Activated naive CD4-positive, alpha-beta T cell treated with anti-CD3 and anti-CD28 coated beads, Interleukin-2, amount 10 ng/mL, durations not matched to agents 7 days and 5 days (primary cell): Measurements from ENCODE around the gene MYL10.

Experiments
- CTCF ChIA-PET: fragments of 350-600 bp; sonication (Branson Sonifier 250); formaldehyde crosslinking; loops from one replicate; lab custom pipeline; 2021; ENCODE audit warnings: antibody characterized with exemption; lab: Charles Lee
- DNase-seq: peaks from one replicate; pipeline ENCODE4 v3.0.0-alpha.2; 2020
- H3K27ac Mint-ChIP-seq: one replicate; pipeline ENCODE4 v1.8.0; 2021; ENCODE audit warnings: mild to moderate bottlenecking, moderate library complexity, mixed read lengths
- H3K27me3 Mint-ChIP-seq: one replicate; pipeline ENCODE4 v1.8.0; 2021; ENCODE audit warnings: mild to moderate bottlenecking, mixed read lengths
- H3K36me3 Mint-ChIP-seq: one replicate; pipeline ENCODE4 v1.8.0; 2021; ENCODE audit warnings: mixed read lengths
- H3K4me1 Mint-ChIP-seq: one replicate; pipeline ENCODE4 v1.8.0; 2021; ENCODE audit warnings: mixed read lengths
- H3K4me3 Mint-ChIP-seq: one replicate; pipeline ENCODE4 v1.8.0; 2021; ENCODE audit warnings: mild to moderate bottlenecking, moderate library complexity, mixed read lengths
- H3K9me3 Mint-ChIP-seq: one replicate; pipeline ENCODE4 v1.8.0; 2021; ENCODE audit warnings: mixed read lengths

The MYL10 gene

DNA sequence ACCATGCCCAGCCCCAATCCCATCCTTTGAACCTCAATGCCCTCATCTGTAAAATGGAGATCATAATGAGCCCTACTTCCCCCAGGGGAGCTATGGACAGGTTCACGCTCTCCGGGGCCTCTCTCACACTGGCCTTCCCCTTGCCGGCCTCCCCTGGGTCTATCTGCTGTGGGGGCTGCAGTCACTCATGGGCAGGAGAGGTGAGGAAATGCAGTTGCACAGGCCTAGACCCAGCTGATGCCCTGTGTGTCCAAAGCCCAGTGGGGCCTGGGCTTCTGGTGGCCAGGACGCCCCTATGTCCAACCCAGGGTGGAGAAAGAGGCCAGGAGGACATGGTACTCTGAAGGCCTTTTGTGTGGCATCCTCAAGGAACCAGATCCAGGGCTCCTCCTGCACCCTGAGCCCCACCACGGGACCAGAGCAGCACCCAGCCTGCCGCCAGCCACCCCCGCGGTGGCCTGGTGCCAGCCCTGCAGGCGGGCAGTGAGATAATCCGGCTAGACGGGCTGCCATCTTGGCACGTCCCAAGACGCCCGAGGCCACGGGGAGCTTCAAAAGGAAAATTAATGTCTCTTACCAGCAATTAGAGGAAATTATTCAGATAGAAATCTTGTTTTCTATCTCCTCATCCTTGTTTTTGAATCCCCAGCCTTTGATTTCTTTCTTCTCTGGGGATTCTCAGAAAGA lies 39.0 kb downstream of the MYL10 start:
- CTCF ChIA-PET: no interaction called here

DNA sequence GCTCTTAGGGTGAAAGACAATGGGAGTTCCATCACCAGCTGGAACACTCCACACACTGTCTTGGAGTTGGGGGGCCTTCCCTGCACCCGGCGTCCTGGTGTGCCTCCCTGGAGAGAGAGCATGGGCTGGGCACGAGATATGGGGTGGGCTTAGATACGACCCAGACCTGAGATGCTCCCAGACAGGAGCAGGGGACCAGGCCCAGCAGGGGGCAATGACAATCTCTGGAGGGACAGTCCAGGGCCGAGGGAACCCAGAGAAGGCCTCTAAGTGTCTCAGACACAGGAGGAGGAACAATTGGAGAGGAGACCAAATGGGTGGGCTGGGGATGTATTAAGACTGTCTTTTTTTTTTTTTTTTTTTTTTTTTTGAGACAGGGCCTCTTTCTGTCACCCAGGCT lies 40.0 kb downstream of the MYL10 start:
- H3K9me3 Mint-ChIP-seq: no peaks in the 10 kb centered on the region
- CTCF ChIA-PET: no interaction called here
- H3K4me1 Mint-ChIP-seq: no peaks in the 10 kb centered on the region
- no peaks in the 10 kb centered on the region for H3K36me3 Mint-ChIP-seq
- no peak overlapping the region for H3K4me3 Mint-ChIP-seq
- peaks cover 5% of the 10 kb centered on the region for H3K27me3 Mint-ChIP-seq
- no peak for DNase-seq
- no peak overlapping the region for H3K27ac Mint-ChIP-seq

More for the DNA sequence above, 39.0 kb downstream of the MYL10 start:
- H3K4me3 Mint-ChIP-seq: no peak overlapping the region
- H3K27ac Mint-ChIP-seq: no peak overlapping the region
- no peaks in the 10 kb centered on the region for H3K9me3 Mint-ChIP-seq
- DNase-seq: no peak
- peaks cover 8% of the 10 kb centered on the region for H3K27me3 Mint-ChIP-seq
- no peaks in the 10 kb centered on the region for H3K36me3 Mint-ChIP-seq
- H3K4me1 Mint-ChIP-seq: no peaks in the 10 kb centered on the region

DNA sequence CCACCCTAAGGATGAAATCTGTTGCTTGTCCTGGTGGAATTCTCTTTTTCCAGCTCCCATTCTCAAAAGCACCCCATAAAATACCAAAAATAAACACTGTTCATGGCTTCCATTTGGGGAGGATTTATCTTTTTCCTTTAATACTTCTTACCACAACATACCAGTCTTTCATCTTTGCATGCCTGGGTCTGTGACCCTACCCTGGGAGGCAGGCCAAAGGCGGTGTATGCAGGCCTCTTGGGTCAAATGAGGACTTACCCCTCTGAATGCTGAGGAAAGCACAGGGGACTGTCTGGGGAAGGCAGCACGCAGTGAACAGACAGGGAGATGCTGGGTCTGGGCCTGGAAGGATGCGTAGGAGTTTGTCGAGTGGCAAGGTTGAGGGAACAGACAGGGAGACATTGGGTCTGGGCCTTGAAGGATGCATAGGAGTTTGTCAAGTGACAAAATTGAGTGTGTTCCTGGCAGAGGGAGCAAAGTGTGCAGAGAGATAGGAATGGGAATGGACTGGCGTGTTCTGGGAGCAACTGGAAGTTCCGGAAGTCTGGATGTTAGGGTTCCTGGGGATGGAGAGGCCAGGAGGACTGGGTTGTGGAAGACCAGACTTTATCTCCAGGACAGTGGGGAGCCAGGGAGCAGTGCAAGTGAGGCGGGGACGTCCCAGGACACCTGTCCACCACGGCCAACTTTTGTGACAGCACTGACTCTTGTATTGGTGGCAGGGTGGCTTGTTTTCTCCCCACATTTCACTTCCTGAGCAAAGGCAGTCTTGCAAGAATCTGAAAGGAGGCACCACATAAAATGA lies 40.8 kb downstream of the MYL10 start:
- H3K36me3 Mint-ChIP-seq: no peaks in the 10 kb centered on the region
- H3K27ac Mint-ChIP-seq: no peak overlapping the region
- H3K27me3 Mint-ChIP-seq: peaks cover 5% of the 10 kb centered on the region
- DNase-seq: no peak
- no peak overlapping the region for H3K4me3 Mint-ChIP-seq
- H3K4me1 Mint-ChIP-seq: no peaks in the 10 kb centered on the region
- H3K9me3 Mint-ChIP-seq: no peaks in the 10 kb centered on the region
- CTCF ChIA-PET: no interaction called here

DNA sequence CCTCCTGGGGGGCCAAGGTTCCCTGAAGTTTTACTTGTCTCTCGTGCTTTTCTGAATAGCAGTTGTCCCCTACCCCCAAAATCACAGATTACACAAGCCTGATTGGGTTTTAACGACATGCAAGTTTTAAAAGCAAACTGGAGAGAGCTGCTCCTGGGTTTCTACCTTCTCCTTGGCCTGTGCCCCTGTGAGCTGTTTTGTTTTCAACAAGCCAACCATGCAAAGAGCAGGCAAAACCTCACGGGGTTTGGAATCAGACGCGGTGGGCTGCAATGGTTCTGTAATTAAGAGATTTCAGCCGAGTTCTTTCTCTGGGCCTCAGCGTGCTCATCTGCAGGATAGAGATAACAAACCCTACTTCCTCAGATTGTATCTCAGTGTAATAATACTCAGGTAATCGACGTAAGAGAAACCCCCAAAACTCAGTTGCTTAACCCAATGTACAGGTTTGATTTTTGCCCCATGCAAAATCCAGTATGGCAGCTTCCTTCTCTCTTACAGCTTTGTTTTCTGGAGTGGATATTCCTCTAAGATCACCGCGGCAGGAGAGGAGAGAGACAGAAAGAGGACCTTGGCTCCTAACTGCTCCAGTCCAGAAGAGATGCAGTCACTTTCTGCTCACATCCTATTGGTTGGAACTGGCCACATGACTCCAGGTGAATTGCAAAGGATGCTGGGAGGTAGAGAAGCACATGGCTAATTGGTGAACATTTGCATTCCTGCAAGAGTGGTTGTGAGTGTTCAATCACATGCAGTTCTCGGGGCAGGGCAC lies 42.0 kb downstream of the MYL10 start:
- H3K27me3 Mint-ChIP-seq: peaks cover 5% of the 10 kb centered on the region
- H3K4me3 Mint-ChIP-seq: no peak overlapping the region
- H3K9me3 Mint-ChIP-seq: no peaks in the 10 kb centered on the region
- no peak for DNase-seq
- peak overlapping the region; percentile 28 for H3K27ac Mint-ChIP-seq
- H3K4me1 Mint-ChIP-seq: no peaks in the 10 kb centered on the region
- CTCF ChIA-PET: interaction anchor here (1.1 kb wide), 1 partner anchor 10 kb away, joined by 3 read pairs; no protein-coding TSS in a partner anchor
- H3K36me3 Mint-ChIP-seq: no peaks in the 10 kb centered on the region

DNA sequence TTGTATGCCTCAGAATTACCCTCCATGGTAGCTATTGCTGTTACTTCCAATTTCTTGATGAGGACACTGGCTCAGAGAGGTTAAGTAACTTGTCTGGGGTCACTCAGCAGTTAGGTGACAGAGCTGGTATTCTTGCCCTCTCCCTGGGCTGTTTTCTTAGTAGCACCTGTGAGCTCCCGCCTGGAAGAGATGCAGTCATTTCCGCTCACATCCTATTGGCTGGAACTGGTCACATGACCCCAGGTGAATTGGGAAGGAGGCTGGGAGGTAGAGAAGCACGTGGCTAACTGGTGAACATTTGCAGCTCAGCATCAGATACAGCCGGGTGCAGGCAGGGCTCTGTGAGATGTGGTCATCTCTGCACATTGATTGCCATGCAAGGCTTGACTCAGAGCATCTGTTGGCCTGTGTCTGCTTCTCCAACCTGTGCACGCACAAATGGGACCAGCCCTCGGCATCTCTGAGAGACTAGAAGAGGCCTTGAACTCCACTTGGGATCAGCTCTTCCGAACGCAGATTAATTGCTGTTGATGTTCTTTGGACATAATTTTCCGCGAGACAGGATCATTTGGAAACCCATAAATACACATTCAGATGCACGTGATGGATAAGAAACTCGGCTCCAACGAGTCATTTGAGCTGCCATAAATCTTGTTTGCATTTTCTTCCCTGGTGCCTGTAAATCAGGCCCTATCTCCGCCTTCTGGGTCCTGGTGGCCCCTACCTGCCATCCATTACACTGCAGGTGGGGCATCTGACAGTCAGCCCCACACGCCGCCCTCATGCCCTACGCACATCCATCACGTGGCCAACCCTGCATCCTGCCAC lies 42.8 kb downstream of the MYL10 start:
- H3K27me3 Mint-ChIP-seq: peaks cover 5% of the 10 kb centered on the region
- CTCF ChIA-PET: interaction anchor here (1.1 kb wide), 1 partner anchor 11 kb away, joined by 3 read pairs; no protein-coding TSS in a partner anchor
- H3K4me1 Mint-ChIP-seq: no peaks in the 10 kb centered on the region
- DNase-seq: no peak
- H3K4me3 Mint-ChIP-seq: no peak overlapping the region
- H3K36me3 Mint-ChIP-seq: no peaks in the 10 kb centered on the region
- H3K9me3 Mint-ChIP-seq: no peaks in the 10 kb centered on the region
- peak overlapping the region; percentile 28 for H3K27ac Mint-ChIP-seq

DNA sequence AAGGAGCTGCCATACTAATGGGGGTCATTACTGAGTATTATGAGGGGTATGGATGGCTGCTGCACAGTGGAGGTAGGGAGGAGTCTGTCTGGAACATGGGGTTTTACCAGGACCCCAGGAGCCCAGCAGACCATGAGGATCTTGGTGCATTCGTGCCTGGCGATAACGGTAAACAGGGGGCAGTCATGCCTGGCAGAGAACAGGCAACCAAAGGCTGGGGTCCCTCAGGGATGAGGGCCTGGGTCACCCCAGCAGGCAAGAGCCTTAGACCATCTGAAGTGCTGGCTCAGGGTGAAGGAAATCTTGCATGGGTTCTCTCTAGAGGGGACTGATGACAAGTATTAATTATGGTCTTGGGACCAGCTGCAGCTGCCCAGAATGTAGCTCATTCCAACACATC lies 46.1 kb downstream of the MYL10 start:
- Mint-ChIP-seq H3K27ac (no peak overlapping the region), H3K9me3 (peaks cover 2% of the 10 kb centered on the region), H3K4me3 (no peak overlapping the region), H3K36me3 (no peaks in the 10 kb centered on the region), H3K27me3 (peaks cover 10% of the 10 kb centered on the region), H3K4me1 (no peaks in the 10 kb centered on the region)
- CTCF ChIA-PET: no interaction called here
- no peak for DNase-seq

DNA sequence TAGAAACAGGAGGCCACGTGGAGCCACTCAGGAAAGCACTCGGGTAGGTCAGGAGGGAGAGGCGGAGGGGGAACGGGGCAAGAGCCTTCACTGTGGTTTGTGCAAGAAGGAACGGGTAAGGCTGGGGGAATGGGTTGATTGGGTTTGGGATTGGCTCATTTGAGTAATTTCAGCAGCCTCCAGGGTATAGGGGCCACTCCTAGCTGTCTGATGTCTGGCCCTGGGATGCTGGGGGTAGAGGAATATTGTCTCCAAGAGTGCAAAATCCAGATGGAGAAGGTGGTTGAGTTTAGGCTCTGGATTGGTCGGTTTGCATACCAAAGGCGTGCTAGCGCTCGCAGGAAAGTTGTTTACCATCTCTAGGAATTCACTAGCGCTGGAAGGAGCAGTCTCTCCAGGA lies 47.2 kb downstream of the MYL10 start:
- DNase-seq: no peak
- Mint-ChIP-seq H3K9me3 (peaks cover 2% of the 10 kb centered on the region), H3K27ac (no peak overlapping the region), H3K36me3 (no peaks in the 10 kb centered on the region), H3K4me3 (no peak overlapping the region), H3K4me1 (no peaks in the 10 kb centered on the region), H3K27me3 (peaks cover 6% of the 10 kb centered on the region)
- CTCF ChIA-PET: no interaction called here

DNA sequence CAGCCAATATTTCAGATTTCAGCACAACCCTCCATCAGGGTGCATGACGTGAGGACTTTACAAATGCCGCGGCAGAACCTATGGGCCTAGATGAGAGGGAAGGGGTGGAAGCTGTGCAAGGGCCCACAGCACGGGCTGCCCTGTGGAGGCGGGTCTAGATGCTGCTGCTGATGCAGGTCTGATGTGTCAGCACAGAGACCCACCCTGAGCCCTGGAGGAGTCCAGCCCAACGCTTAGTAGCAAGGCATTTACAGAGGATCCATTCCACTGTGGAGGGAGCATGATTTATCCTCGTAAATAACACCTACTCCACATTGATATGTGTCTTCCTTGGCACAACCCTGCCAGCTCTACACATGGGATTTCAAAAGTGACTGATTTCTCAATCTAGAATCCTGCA lies 48.5 kb downstream of the MYL10 start:
- Mint-ChIP-seq H3K36me3 (no peaks in the 10 kb centered on the region), H3K27ac (no peak overlapping the region), H3K27me3 (peaks cover 6% of the 10 kb centered on the region), H3K4me1 (no peaks in the 10 kb centered on the region), H3K9me3 (peaks cover 2% of the 10 kb centered on the region), H3K4me3 (no peak overlapping the region)
- CTCF ChIA-PET: no interaction called here
- no peak for DNase-seq

DNA sequence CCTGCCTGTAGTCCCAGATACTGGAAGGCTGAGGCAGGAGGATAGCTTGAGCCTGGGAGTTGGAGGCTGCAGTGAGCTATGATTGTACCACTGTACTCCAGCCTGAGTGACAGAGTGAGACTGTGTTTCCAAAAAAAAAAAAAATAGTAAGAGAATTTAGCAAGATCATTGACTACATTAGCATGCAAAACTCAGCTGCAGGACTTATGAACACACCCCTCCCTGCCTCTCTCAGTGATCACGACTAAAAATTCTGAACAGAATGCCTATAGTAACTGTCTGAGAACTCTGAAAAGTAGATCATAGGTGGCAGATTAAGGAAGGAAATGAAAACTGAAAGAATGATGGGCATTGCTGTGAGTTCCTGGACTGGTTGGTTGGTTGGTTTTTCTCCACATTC lies 50.5 kb downstream of the MYL10 start:
- H3K9me3 Mint-ChIP-seq: peaks cover 2% of the 10 kb centered on the region
- no peak for DNase-seq
- no peak overlapping the region for H3K4me3 Mint-ChIP-seq
- no peaks in the 10 kb centered on the region for H3K4me1 Mint-ChIP-seq
- CTCF ChIA-PET: interaction anchor here (0.7 kb wide), 1 partner anchor 635 kb away, joined by 3 read pairs; no protein-coding TSS in a partner anchor
- H3K27ac Mint-ChIP-seq: no peak overlapping the region
- no peaks in the 10 kb centered on the region for H3K36me3 Mint-ChIP-seq
- peaks cover 6% of the 10 kb centered on the region for H3K27me3 Mint-ChIP-seq

DNA sequence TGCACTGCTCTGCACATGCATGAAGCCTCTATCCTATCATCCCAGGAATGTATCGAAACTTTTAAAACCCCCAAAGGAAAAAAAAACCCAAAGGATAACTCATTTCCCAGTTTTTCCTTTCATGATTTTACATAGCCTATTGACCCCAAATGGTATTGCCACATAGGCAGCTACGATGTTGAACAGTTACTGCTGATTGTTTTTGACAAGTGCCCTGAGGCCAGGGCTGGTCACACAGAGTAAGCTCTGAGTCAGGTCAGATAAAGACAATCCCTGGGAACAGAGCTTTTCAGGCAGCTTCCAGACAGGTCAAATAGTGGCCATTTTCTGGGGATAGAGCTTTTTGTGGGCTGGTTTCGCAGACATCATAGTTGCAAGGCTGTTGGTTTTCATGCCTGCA lies 52.1 kb downstream of the MYL10 start:
- no peak for DNase-seq
- no peak overlapping the region for H3K4me3 Mint-ChIP-seq
- H3K27ac Mint-ChIP-seq: no peak overlapping the region
- H3K27me3 Mint-ChIP-seq: peaks cover 6% of the 10 kb centered on the region
- no peaks in the 10 kb centered on the region for H3K4me1 Mint-ChIP-seq
- H3K9me3 Mint-ChIP-seq: peaks cover 2% of the 10 kb centered on the region
- H3K36me3 Mint-ChIP-seq: no peaks in the 10 kb centered on the region
- CTCF ChIA-PET: no interaction called here

DNA sequence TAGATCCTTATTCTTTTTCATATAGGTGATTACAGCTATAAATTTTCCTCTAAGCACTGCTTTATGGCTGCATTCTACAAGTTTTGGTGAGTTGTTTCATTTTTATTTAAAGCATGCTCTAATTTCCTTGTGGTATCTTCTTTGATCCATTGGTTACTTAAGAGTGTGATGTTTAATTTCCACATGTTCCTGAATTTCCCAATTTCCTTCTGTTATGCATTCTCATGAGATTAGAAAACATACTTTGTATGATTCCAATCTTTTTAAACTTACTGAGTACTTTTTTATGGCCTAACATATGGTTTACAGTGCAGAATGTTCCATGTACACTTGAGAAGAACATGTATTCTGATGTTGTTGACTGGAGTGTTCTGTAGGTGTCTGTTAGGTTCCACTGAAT lies 53.4 kb downstream of the MYL10 start:
- Mint-ChIP-seq H3K9me3 (peaks cover 2% of the 10 kb centered on the region), H3K36me3 (no peaks in the 10 kb centered on the region), H3K27ac (no peak overlapping the region), H3K4me3 (no peak overlapping the region), H3K4me1 (no peaks in the 10 kb centered on the region), H3K27me3 (peaks cover 10% of the 10 kb centered on the region)
- DNase-seq: no peak
- CTCF ChIA-PET: interaction anchor here (0.6 kb wide), 1 partner anchor 533 kb away, joined by 3 read pairs; no protein-coding TSS in a partner anchor

DNA sequence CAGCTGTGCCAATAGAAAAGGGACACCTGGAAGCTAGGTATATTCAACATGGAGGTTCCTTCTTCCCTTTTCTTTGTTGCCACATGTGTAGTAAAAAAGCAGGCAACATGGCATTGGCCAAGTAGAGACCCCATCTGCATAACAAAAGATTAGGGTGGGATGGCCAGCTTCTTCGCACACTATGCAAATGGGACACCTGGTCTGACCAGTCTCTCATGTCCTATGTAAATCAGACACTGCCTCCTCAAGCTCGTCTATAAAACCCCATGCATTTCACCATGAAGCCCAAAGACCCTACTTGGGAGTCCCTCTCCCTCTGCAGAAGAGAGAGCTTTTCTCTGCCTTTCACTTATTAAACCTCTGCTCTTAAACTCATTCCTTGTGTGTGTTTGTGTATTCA lies 53.9 kb downstream of the MYL10 start:
- CTCF ChIA-PET: no interaction called here
- Mint-ChIP-seq H3K9me3 (peaks cover 2% of the 10 kb centered on the region), H3K27ac (no peak overlapping the region), H3K27me3 (peaks cover 10% of the 10 kb centered on the region), H3K4me1 (no peaks in the 10 kb centered on the region), H3K36me3 (no peaks in the 10 kb centered on the region), H3K4me3 (no peak overlapping the region)
- no peak for DNase-seq

DNA sequence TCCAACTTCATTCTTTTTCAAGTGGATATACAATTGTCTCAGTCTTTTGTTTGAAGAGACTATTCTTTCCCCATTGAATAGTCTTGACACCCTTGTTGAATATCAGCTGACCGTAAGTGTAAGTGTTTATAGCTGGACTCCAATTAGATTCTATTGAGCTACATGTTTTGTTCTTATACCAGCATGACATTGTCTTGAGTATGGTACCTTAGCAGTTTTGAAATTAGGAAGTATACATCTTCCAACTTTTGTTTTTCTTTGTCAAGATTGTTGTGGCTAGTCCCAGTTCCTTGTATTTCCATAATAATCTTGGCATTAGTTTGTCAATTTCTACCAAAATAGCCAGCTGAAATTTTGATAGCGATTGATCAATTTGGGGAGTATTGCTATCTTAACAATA lies 56.9 kb downstream of the MYL10 start:
- Mint-ChIP-seq H3K4me3 (no peak overlapping the region), H3K36me3 (no peaks in the 10 kb centered on the region), H3K27ac (no peak overlapping the region), H3K4me1 (no peaks in the 10 kb centered on the region), H3K9me3 (no peaks in the 10 kb centered on the region), H3K27me3 (peaks cover 12% of the 10 kb centered on the region)
- DNase-seq: no peak
- CTCF ChIA-PET: interaction anchor here (1.0 kb wide), 1 partner anchor 30 kb away, joined by 3 read pairs; no protein-coding TSS in a partner anchor
